ACHN (cell line): Measurements from ENCODE around the gene HPRT1.
A peak's percentile ranks its signal among the peaks of the same experiment; 100 is the strongest.
"Not testable (repeated sequence)": the region's sequence is repeated elsewhere in the genome, so short reads cannot be mapped to it uniquely, and the experiment has no call there.

Source experiments
- DNase-seq: peaks from one replicate; pipeline ENCODE4 v3.0.0-alpha.2; 2015
- in situ Hi-C: cut with HindIII; loops from 2 replicates; pipeline ENCODE4 v1.10.0; 2017; ENCODE audit warnings: low sequenced_read_pairs, low pct_ligation_motif_present, low pct_unique_long_range_greater_than_20kb

The HPRT1 gene

GRCh38 chrX:134460005-134460861, at the start of gene HPRT1:
HPRT1 (plus strand) TSS chrX:134460165; CDS start chrX:134460312, 147 bp downstream.
- in situ Hi-C loops: no loop called here
- DNase-seq: peak; percentile 73

GRCh38 chrX:134416087-134416486, 43.9 kb upstream of the HPRT1 start:
- no peak for DNase-seq
- in situ Hi-C loops: no loop called here

GRCh38 chrX:134418317-134419113, 41.5 kb upstream of the HPRT1 start:
- no peak for DNase-seq

DNA sequence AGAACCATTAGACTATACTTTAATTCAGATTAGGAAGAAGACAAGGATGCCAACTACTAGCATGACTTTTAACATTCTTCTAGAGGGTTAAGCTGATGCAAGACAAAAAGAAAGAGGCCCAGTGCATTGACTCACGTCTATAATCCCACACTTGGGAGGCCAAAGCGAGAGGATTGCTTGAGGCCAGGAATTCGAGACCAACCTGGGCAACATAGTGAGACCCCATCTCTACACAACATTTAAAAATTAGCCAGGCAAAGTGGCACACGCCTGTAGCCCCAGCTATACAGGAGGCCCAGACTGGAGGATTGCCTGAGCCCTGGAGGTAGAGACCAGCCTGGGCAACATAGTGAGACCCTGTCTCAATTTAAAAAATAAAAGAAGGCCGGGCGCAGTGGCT, 40.2 kb upstream of the HPRT1 start:
- DNase-seq: no peak
- in situ Hi-C loops: no loop called here

More at GRCh38 chrX:134418317-134419113, 41.5 kb upstream of the HPRT1 start:
- in situ Hi-C loops: no loop called here

GRCh38 chrX:134423606-134424005, 36.4 kb upstream of the HPRT1 start:
- in situ Hi-C loops: no loop called here
- DNase-seq: peak; percentile 19

DNA sequence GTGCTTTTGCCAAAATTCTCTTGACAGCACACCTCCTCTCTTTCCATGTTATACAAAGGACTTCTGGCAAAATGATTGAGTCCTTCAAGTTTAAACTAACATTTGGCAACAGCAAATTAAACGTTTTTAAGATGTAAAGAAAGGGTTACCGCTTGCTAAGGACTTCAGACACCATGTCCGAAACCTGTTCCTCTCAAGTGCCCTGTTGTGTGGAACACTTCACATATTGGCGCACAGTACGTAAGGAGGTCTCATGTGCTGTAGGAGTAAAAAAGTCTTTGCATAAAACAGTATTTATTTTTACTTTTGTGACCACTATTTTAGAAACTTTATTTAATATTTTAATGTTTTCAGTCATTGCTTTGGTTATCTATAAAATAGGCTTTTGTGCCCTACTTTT, 33.7 kb upstream of the HPRT1 start:
- in situ Hi-C loops: no loop called here
- no peak for DNase-seq

- DNase-seq: peak; percentile 8
- in situ Hi-C loops: no loop called here
Measured at GRCh38 chrX:134431894-134432293, 28.1 kb upstream of the HPRT1 start.

DNA sequence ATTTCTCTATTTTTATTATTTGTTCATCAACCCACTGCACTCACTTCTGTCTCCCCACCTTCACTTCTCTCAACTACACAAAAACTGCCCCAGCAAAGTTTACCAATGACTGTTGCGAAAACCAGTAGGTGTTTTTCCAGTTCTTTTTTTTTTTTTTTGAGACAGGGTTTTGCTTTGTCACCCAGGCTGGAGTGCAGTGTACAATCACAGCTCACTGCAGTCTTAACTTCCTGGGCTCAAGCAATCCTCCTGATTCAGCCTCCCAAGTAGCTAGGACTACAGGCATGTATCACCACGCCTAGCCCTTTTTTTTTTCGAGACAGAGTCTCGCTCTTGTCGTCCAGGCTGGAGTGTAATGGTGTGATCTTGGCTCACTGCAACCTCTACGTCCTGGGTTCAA, 24.1 kb upstream of the HPRT1 start:
- no peak for DNase-seq
- in situ Hi-C loops: no loop called here

GRCh38 chrX:134443020-134443419, 16.9 kb upstream of the HPRT1 start:
- DNase-seq: no peak
- in situ Hi-C loops: no loop called here

GRCh38 chrX:134443461-134443860, 16.5 kb upstream of the HPRT1 start:
- DNase-seq: no peak
- in situ Hi-C loops: no loop called here

DNA sequence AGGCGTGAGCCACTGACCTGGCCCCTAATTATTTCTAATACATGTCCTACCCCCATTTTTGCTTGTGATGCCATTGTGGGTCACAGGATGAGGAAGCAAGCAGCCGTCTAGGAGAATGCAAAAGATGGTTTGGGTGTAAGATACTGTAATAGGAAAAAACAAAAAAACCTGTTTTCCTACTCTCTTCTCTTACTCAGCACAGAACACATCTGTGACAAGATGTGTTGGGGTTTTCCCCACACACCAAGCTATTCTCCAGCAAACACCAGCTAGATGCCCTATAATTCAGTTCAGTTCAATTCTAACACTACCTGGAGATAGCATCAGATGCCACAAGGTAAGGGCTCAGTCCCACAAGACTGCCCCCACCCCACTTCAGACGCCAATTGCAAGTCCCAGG, 15.3 kb upstream of the HPRT1 start:
- no peak for DNase-seq
- in situ Hi-C loops: no loop called here

DNA sequence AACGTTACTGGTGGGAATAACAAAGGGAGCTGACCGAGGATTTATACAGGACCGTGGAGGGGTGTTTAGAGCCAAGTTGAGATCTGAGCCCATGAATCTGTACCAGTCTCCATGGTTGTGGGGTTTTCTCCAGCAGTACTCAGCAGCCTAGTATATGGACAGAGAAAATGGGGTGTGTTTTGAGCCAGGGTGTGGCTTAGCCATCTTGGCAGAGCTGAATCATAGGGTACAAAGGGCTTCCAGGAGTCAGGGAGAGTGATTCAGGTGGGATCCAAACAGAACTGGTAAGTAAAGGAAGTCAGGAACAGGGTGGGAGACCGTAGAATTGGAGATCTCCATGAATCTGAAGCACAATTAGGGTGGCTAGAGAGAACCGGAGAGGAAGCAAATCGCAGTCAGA, 7.4 kb upstream of the HPRT1 start:
- no peak for DNase-seq
- in situ Hi-C loops: no loop called here

GRCh38 chrX:134453631-134454030, 6.3 kb upstream of the HPRT1 start:
- no peak for DNase-seq
- in situ Hi-C loops: no loop called here

DNA sequence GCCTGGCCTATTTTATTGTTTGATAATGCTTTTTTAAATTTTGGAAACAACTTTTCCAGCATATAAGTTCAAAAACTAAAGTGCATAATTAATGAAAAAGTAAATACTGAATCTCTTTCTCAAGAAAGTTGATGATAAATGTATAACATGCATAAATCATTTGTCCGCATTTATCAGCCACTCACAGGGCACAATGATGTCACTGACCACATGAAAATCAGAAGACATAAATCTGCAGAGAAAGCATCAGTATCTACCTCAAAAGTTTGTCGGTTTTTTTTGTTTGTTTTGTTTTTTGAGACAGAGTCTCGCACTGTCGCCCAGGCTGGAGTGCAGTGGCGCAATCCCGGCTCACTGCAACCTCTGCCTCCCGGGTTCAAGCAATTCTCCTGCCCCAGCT, 5.5 kb upstream of the HPRT1 start:
- no peak for DNase-seq
- in situ Hi-C loops: no loop called here

DNA sequence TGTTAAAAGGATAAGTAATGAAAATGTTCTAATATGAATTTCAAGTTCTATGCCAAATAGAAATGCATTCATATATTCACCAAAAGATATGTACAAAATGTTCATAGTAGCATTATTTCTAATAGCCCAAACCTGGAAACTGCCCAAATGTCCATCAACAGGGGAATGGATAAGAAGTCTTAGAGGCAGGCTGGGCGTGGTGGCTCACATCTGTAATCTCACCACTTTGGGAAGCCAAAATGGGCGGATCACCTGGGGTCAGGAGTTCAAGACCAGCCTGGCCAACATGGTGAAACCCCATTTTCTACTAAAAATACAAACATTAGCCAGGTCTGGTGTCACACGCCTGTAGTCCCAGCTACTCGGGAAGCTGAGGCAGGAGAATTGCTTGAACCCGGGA, 2.3 kb upstream of the HPRT1 start:
- in situ Hi-C loops: no loop called here
- DNase-seq: no peak

- peak; percentile 44 for DNase-seq
- in situ Hi-C loops: no loop called here
Measured at GRCh38 chrX:134459683-134460004, 321 bp upstream of the HPRT1 start.

GRCh38 chrX:134460862-134461220, 876 bp downstream of the HPRT1 start:
- in situ Hi-C loops: no loop called here

GRCh38 chrX:134461437-134461836, 1.5 kb downstream of the HPRT1 start:
- in situ Hi-C loops: no loop called here

More at GRCh38 chrX:134460862-134461220, 876 bp downstream of the HPRT1 start:
- DNase-seq: peak; percentile 3

DNA sequence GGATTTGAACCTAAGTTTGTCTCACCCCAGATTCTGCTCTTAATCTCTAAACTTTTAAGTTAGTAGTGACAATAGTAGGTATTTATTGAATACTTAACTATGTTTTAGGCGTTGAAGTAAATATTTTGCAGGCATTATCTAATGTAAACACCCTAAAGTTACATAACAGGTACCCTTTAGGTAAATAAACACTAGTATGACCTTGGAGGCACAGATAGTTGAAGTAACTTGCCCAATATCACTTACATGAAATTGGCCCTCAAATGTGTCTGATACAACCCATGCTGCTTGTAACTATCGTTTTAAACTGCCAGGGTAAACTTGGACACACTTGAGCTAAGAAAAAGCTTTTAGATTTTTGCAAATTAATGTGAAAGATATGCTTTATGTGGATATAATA, 3.0 kb downstream of the HPRT1 start:
- DNase-seq: no peak
- in situ Hi-C loops: no loop called here

More at GRCh38 chrX:134461437-134461836, 1.5 kb downstream of the HPRT1 start:
- no peak for DNase-seq

- DNase-seq, in situ Hi-C loops: not testable (repeated sequence)
Measured at GRCh38 chrX:134464453-134464852, 4.5 kb downstream of the HPRT1 start.
